KMS-11 (cell line): ENCODE data around the gene GRIA4.

ENCODE experiments used
- H2AFZ ChIP-seq: fragments of 200-600 bp; sonication (generic); 2 replicates; pipeline ENCODE4 v1.6.1; 2016; ENCODE audit warnings: antibody characterized with exemption, mixed run types, low read depth
- H3K27ac ChIP-seq: fragments of 200-600 bp; sonication (generic); 2 replicates; pipeline ENCODE4 v1.6.1; 2016; ENCODE audit warnings: mild to moderate bottlenecking, mixed run types
- H3K27me3 ChIP-seq: fragments of 200-600 bp; sonication (generic); 2 replicates; pipeline ENCODE4 v1.6.1; 2017; ENCODE audit warnings: mild to moderate bottlenecking, low read depth, mixed run types, moderate library complexity; ENCODE audit not compliant: insufficient read depth
- H3K36me3 ChIP-seq: fragments of 200-600 bp; sonication (generic); 2 replicates; pipeline ENCODE4 v1.6.1; 2017; ENCODE audit warnings: mild to moderate bottlenecking, mixed run types; ENCODE audit not compliant: insufficient read depth
- H3K4me1 ChIP-seq: fragments of 200-600 bp; sonication (generic); 2 replicates; pipeline ENCODE4 v1.6.1; 2016; ENCODE audit warnings: mild to moderate bottlenecking, low read depth, mixed run types; ENCODE audit not compliant: poor library complexity, severe bottlenecking
- H3K4me2 ChIP-seq: fragments of 200-600 bp; sonication (generic); 2 replicates; pipeline ENCODE4 v1.7.0; 2016; ENCODE audit warnings: mild to moderate bottlenecking, mixed run types
- H3K4me3 ChIP-seq: fragments of 200-600 bp; sonication (generic); IDR thresholded peaks from 2 replicates; pipeline ENCODE4 v1.6.1; 2017; ENCODE audit warnings: low read depth, low read length, mixed read lengths; ENCODE audit not compliant: insufficient read depth
- H3K79me2 ChIP-seq: fragments of 200-600 bp; sonication (generic); 2 replicates; pipeline ENCODE4 v1.6.1; 2016; ENCODE audit warnings: low read depth, mixed run types; ENCODE audit not compliant: insufficient read depth
- H3K9ac ChIP-seq: fragments of 200-600 bp; sonication (generic); 2 replicates; pipeline ENCODE4 v1.6.1; 2016; ENCODE audit warnings: mild to moderate bottlenecking, mixed run types
- H4K20me1 ChIP-seq: fragments of 200-600 bp; sonication (generic); 2 replicates; pipeline ENCODE4 v1.6.1; 2016; ENCODE audit warnings: mild to moderate bottlenecking, mixed run types; ENCODE audit not compliant: insufficient read depth
- CTCF ChIP-seq: fragments of 200-600 bp; sonication (generic); conservative IDR thresholded peaks from 2 replicates; pipeline ENCODE4 v1.6.1; 2017; ENCODE audit warnings: low read depth, mild to moderate bottlenecking, antibody characterized with exemption, low read length, moderate library complexity, mixed read lengths

Gene GRIA4

GRCh38 chr11:106030609-106031008, 420.7 kb downstream of the GRIA4 start:
- no peaks in the 10 kb centered on the region for H3K4me1 ChIP-seq
- TF ChIP-seq CTCF = no peak
- no peaks in the 10 kb centered on the region for H4K20me1 ChIP-seq
- H3K27ac ChIP-seq = no peak overlapping the region
- no peak overlapping the region for H3K9ac ChIP-seq
- H3K4me3 ChIP-seq = no peak overlapping the region
- no peaks in the 10 kb centered on the region for H3K27me3 ChIP-seq
- H2AFZ ChIP-seq = no peak overlapping the region
- no peaks in the 10 kb centered on the region for H3K79me2 ChIP-seq
- H3K4me2 ChIP-seq = no peak overlapping the region
- H3K36me3 ChIP-seq = no peaks in the 10 kb centered on the region

- no peak overlapping the region for H2AFZ ChIP-seq
- no peaks in the 10 kb centered on the region for H4K20me1 ChIP-seq
- H3K9ac ChIP-seq = no peak overlapping the region
- H3K79me2 ChIP-seq = no peaks in the 10 kb centered on the region
- H3K36me3 ChIP-seq = no peaks in the 10 kb centered on the region
- H3K4me1 ChIP-seq = no peaks in the 10 kb centered on the region
- H3K27me3 ChIP-seq = no peaks in the 10 kb centered on the region
- TF ChIP-seq CTCF = no peak
- no peak overlapping the region for H3K27ac ChIP-seq
- no peak overlapping the region for H3K4me2 ChIP-seq
- H3K4me3 ChIP-seq = no peak overlapping the region
Measured at GRCh38 chr11:106031202-106031810, 421.4 kb downstream of the GRIA4 start.
